ENCODE measurements around the gene CNTN4.

Gene CNTN4

DNA sequence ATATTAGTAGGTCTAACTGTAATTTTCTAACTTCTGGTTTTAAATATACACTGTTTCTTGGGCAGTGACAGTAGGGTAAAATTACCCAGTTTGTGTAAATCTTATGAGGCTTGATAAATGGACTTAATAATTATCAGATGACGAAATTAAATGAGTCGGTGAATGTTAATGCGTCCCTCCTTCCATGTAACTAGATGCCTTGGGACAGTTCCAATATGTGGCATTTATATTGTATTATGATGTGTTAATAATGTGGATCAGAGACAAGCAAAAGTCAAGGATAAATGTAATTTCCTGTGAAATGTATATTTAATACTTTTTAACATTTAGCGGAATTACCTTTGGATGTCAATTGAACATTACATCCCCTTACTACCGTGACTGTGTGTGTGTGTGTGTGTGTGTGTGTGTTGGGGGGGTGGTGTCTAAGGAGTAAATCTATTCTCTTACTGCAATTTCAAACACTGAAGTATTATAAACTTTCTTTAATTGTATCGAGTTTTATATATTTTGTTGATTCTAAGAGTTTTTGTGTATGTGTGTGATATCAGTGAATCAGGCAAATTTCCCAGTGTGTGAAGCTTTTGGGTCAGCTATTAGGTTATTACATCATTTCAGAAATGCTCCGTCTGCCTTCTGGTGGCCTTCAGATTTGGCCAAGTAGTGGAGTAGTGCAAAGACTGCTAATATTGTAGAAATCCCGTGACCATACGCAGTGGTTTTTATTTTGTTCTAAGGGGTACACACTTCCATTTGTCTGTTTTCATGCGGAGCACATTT, 50.1 kb downstream of the CNTN4 start:
- DNase-seq (ENCODE audit: low read depth in 3 of 3, low spot score in 1 of 3): no peak

DNA sequence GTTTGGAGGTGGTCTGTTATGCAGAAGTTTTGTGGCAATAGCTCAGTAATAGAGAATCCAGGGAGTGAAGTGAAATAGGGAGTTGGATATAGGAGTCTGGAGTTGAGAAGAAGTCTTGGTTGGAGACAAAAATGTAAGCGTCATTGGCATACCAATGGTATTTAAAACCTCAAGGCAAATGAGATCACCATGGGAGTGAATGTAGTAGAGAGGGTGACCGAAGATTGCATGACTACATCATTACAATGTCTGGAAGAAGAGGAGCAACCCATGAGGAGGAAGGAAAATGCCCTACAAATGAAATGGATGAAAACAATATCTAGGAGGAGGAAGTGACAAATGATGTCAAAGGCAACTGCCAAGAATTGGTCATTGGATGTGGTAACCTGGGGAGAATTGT, 54.4 kb downstream of the CNTN4 start:
- DNase-seq (ENCODE audit: low read depth in 3 of 3, low spot score in 1 of 3): no peak

DNA sequence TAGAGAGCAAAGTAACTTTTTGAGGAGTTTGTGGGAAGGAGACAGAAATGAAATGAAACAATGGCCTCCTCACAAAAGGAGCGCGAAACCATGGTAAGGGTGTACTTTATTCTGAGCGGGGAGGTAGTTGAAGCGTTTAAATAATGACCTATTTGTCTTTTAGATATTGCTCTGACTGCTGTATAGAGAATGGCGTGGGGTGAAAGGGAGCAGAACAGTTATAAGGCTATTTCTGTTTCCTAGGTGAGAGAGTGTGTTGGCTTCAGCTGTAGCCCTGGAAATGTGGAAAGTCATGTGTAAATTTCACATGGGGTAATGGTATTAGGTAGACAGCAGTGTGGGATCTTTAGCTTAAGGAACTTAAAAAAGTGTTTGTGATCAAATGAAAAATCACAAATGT, 54.9 kb downstream of the CNTN4 start:
- DNase-seq (ENCODE audit: low read depth in 3 of 3, low spot score in 1 of 3): no peak

- DNase-seq (ENCODE audit: low read depth in 3 of 3, low spot score in 1 of 3): no peak
Observed at GRCh38 chr3:2154621-2155020, 56.0 kb downstream of the CNTN4 start.

DNA sequence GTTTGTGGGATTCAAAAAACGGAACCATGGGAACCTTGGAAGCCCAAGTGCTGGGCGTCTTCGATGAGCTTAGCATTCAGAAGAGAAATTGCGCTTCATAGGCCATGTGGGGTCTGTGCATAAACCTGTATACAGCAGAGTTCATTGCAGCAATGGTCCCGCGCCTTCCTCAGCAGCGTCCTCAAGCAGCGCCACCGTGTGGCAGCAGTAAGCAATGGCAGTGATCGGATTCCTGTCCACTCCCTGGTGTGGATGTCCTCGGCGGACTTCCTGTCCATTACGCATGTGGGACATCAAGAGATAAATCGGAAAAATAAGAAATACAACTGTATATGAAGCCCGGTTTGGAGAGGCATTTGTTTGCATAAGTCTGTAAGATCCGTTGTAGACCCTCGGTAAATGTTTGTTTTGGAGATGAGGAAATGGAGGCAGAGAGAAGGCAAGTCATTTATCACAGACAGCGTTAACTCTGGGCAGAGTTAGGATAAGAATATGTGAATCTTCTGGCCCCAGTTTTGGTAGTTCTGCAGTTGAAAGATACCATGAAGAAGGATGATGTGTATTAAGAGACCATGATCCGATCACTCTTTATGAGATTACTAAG, 57.7 kb downstream of the CNTN4 start:
- DNase-seq (ENCODE audit: low read depth in 3 of 3, low spot score in 1 of 3): no peak

DNA sequence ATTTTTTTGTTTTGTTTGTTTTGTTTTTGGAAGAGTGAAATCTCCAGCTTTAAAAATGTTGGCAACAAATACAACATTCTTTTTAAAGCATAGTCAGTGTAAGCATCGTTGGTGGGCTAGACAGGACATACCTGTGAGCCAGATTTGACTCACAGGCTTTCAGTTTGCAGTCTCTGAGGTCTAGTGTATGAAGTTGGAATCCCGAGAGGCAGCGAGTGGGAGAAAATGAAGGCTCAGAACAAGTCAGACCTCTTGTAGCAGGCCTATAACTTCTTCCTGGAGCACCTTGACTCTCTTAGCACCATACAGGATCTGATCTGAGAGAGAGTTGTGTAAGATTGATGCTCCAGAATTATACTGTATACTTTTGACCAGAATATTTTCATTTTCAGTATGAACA, 60.2 kb downstream of the CNTN4 start:
- DNase-seq (ENCODE audit: low read depth in 3 of 3, low spot score in 1 of 3): no peak

DNA sequence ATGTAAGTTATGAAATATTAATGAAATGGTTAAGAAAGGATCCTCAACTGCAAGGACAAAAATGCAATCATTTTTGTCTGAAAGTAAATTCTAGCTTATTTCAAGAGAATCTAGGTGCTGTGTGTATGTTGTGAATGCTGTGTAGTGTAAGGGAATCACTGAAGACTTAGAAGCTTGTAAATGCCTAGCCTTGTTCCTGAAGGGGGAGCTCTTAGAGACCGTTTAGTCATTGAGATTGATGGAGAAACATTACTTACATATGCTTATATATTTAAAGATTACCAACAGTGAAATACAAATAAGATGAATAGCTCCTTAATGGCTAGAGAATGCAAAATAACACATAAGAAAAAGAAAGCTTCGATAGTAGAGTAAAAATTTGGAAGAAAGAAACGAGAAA, 67.9 kb downstream of the CNTN4 start:
- no peak for DNase-seq (ENCODE audit: low read depth in 3 of 3, low spot score in 1 of 3)

DNA sequence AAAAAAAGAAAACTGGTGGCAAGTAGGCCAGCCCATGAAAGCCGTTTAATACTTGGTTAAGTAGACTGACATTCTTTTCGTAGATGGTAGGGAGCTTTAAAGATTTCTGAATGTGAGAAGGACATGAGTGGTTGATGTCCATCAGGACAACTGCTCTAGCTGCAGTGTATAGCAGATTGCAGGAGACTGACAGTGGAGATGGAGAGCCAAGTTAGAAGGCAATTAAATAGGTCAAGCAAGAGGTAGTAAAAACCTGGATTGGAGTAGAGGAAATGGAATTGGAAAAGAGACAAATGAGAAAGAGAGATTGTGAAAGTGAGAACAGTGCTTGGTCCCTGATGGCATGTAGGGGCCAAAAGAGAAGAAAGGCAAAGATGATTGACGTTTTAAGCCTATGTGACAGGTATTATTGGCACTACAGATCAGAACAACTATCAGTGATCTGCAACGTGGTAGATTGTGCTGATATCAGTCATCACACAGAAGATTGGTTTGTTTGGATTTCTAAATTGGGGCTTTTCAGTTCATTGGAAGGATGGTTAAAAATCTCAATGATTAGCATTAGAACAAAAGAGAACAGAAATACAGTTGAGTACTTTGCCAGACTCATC, 74.0 kb downstream of the CNTN4 start:
- no peak for DNase-seq (ENCODE audit: low read depth in 3 of 3, low spot score in 1 of 3)

- DNase-seq (ENCODE audit: low read depth in 3 of 3, low spot score in 1 of 3): no peak
Observed at GRCh38 chr3:2180634-2181033, 82.0 kb downstream of the CNTN4 start.

DNA sequence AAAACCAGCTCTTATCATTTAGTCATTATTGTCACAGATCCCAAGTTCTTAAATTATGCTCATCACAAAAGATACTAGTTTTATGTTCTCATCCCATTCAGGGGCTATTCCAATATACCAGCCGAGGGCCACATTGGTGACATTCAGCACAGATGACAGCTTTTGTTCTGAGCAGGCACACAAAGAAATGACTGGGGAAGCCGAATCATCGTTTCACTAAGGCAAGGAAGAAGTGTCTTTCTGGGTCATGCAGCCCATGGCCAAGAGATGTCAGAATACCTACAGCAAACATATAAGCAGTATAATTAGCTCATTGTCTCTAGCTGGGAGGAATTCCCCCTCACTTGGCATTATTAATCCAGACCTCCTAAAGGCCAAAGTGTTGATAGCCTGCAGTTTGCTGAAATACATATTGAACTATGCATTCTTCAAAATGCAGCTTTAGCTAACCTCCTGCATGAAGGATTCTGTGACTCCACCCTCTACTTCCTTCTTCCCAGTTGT, 100.2 kb downstream of the CNTN4 start:
- no peak for DNase-seq (ENCODE audit: low read depth in 3 of 3, low spot score in 1 of 3)

DNA sequence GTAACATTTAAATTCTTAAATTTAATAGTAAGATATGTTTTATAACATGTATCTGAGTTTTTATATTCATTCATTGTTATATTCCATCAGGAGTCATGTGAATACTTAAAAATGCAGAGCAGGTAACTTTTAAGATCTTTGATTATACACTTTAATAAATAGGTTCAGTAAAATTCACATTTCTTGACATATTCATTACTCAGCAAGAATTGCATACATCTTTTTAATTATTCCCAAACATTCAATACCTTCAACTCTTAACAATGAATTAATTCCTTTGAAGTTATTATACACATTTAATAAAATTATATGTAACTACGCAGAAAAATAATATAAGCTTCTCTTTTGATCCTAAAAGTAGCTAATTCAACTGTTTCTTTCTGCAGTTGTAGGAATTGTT, 105.4 kb downstream of the CNTN4 start:
- DNase-seq (ENCODE audit: low read depth in 3 of 3, low spot score in 1 of 3): no peak

GRCh38 chr3:2205692-2206091, 107.0 kb downstream of the CNTN4 start:
- DNase-seq (ENCODE audit: low read depth in 3 of 3, low spot score in 1 of 3): no peak

- DNase-seq (ENCODE audit: low read depth in 3 of 3, low spot score in 1 of 3): no peak
Observed at GRCh38 chr3:2206536-2206935, 107.9 kb downstream of the CNTN4 start.

DNA sequence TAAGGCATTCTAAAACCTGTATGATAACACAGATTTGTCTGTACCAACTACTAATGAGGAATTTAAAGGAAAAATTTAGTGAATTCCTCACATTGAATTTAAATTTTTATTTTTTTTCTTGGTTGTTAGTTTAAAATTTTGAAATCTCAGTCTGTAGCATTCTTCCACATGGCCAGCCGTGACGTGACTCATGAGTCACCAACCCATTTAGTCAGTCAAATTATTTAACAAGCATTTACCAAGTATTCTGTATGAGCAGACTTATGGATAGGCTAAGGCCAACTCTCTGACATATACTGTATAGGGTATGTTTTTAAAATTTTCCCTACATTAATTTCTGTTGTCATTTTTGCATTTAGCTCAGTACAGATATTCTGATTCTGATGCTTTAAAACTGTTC, 112.9 kb downstream of the CNTN4 start:
- no peak for DNase-seq (ENCODE audit: low read depth in 3 of 3, low spot score in 1 of 3)

- DNase-seq (ENCODE audit: low read depth in 3 of 3, low spot score in 1 of 3): no peak
Observed at GRCh38 chr3:2212206-2212605, 113.5 kb downstream of the CNTN4 start.

DNA sequence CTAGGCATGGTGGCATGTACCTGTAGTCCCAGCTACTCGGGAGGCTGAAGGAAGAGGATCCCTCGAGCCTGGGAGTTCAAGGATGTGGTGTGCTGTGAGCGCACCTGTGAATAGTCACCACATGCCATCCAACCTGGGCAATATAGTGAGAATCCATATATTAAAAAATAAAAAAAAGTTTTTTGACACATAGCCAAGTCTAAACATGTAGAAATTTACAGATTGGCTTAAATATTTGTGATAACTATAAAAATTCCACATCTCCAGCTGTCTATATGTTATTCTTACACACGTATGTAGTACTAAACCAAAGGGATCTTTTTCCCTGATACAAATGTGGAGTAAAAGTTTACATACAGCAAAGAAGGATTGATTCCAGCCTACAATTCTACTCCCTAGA, 119.7 kb downstream of the CNTN4 start:
- DNase-seq (ENCODE audit: low read depth in 3 of 3, low spot score in 1 of 3): no peak

DNA sequence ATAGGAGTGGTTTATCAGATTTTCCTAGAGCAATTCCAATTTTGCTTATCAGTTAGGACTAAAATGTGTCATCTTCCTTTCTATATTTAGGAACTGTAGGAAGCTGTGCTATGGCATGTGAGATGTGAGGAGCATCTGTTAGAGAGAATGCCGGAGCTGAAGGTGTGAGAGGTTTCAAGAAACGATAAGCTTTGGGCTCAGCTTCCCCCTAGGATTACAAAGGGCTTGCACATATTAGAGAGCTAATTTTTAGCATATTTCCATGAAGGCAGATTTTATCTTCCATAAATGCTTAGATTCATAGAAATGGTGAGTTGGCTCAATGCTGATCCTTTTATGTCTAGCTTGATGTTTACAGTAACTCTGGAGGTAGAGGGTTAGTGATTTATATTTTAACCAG, 120.2 kb downstream of the CNTN4 start:
- DNase-seq (ENCODE audit: low read depth in 3 of 3, low spot score in 1 of 3): no peak

DNA sequence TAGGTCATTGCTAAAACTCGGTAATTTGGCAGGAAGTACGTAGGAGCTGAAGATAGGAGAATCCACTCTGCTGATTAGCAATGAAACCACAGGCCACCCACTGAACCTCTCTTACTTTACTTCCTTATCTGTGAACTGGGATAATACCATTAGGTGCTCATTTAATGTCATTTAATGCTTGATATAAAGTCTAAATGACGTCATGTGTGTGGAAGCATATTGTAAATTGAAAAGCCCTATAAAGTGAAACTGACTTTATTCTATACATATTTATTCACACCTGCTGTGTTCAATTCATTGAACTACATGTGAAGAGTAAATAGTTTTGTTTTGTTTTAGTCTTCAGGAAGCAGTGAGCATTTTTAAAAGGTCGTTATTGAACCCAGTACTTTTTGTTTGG, 137.5 kb downstream of the CNTN4 start:
- DNase-seq (ENCODE audit: low read depth in 3 of 3, low spot score in 1 of 3): no peak

- DNase-seq (ENCODE audit: low read depth in 3 of 3, low spot score in 1 of 3): no peak
Observed at GRCh38 chr3:2244137-2244536, 145.5 kb downstream of the CNTN4 start.

GRCh38 chr3:2246873-2247648, 148.4 kb downstream of the CNTN4 start:
- DNase-seq (ENCODE audit: low read depth in 3 of 3, low spot score in 1 of 3): no peak

- no peak for DNase-seq (ENCODE audit: low read depth in 3 of 3, low spot score in 1 of 3)
Observed at GRCh38 chr3:2247831-2248230, 149.2 kb downstream of the CNTN4 start.

DNA sequence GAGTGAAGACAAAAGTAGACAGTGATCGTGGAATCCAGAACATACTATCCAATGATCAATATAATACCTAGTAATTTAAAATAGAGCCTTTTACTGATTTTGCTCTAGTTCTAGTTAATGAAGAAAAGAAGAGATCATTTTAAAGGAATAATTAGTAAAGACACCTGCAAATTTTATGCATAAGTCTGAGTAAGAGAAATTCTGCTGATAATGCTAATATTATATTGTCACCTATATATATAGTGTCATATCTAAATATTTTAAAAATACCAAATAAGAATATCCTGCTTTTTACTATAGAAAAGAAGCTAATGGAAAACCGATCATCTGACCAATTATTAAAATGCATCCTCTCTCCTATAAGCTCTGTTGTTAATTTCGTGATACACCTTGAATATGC, 152.1 kb downstream of the CNTN4 start:
- DNase-seq (ENCODE audit: low read depth in 3 of 3, low spot score in 1 of 3): no peak

Data from stimulated activated CD4-positive, alpha-beta T cell treated with anti-CD3 and anti-CD28 coated beads, TNF-alpha, amount 100 ng/mL, for 1 hour (primary cell).